GM18498 (cell line): ENCODE measurements around the gene STARD10.
"Not testable (repeated sequence)": the region's sequence is repeated elsewhere in the genome, so short reads cannot be mapped to it uniquely, and the experiment has no call there.

Source experiments
- ATAC-seq: cut with Tn5 transposase; IDR thresholded peaks from one replicate; pipeline ENCODE4 v1.9.1; 2021; ENCODE audit warnings: mild to moderate bottlenecking, moderate library complexity; ENCODE audit not compliant: unreplicated experiment

STARD10 gene

DNA sequence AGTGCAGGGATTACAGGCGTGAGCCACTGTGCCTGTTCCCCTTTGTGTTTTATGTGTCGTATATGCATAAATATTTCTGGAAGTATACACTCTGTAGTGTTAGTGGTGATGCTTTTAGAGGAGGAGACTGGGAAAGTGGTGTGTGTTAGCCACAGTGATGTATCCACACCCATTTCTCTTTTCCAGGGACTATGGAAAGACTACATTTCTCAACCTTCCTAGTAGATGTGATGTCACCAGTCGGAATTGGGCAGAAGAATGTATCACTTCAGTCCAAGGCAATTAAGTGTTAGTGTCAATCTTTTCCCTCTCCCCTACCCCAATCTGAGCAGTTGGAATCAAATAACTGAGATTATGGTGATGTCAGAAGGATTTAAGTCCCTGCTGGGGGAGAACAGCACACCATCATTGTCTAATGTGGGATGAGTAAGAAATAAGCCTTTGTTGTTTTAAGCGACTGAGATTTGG, 14.5 kb upstream of the STARD10 start:
- no peak for ATAC-seq

DNA sequence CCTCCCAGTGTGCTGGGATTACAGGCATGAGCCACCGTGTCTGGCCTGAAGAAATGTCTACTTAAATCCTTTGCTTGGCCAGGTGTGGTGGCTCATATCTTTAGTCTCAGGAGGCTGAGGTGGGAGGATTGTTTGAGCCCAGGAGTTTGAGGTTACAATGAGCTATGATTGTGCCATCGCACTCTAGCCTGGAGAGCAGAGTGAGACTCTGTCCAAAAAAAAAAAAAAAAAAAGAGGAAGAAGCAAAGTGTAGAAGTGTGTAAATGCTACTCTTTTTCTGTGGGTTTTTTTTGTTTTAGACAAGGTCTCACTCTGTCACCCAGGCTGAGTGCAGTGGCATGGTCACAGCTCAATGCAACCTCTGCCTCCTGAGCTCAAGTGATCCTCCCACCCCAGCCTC, 13.9 kb upstream of the STARD10 start:
- no peak for ATAC-seq

DNA sequence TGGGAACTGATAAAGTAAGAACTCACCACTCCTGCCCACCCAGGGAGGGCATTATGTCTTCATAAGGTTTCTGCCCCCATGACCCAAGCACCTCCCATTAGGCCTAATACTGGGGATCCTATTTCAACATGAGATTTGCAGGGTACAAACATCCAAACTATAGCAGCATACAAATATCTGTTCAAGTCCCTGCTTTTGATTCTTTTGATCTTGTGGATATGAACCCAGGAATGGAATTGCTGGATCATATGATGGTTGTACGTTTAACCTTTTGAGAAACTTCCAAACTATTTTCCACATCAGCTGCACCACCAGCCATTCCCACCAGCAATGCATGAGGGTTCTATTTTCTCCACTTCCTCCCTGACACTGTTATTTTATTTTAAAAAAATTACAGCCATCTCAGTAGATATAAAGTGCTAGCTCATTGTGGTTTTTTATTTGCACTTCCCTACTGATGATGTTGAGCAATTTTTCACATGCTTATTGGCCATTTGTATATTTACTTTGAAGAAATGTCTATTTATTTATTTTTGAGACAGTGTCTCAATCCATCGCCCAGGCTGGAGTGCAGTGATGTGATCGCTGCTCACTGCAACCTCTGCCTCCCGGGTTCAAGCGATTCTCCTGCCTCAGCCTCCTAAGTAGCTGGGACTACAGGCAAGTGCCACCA, 13.3 kb upstream of the STARD10 start:
- ATAC-seq = no peak

GRCh38 chr11:72806378-72806777, 12.5 kb upstream of the STARD10 start:
- ATAC-seq = not testable (repeated sequence)

- no peak for ATAC-seq
These were observed 11.4 kb upstream of the STARD10 start for GRCh38 chr11:72805216-72805615.

- no peak for ATAC-seq
These were observed 9.0 kb upstream of the STARD10 start for GRCh38 chr11:72802822-72803221.

- ATAC-seq = no peak
These were observed 5.6 kb upstream of the STARD10 start for GRCh38 chr11:72799441-72799840.

GRCh38 chr11:72798361-72798760, 4.5 kb upstream of the STARD10 start:
- ATAC-seq = no peak

DNA sequence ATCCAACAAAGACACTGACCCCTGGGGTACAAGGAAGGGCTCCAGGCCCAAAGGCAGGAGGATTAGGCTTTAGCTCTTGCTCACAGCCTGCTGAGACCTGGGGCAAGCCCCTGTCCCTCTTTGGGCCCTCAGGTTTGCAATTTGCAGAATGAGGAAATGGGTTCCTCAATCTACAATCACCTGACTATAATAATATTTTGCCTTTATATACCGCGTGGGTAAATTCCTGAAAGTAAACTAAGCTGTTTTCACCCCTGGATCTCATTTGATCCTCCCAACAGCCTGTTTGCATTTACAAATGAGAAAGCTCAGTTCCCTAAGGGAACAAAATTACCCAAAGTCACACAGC, 797 bp downstream of the STARD10 start:
- ATAC-seq = no peak

DNA sequence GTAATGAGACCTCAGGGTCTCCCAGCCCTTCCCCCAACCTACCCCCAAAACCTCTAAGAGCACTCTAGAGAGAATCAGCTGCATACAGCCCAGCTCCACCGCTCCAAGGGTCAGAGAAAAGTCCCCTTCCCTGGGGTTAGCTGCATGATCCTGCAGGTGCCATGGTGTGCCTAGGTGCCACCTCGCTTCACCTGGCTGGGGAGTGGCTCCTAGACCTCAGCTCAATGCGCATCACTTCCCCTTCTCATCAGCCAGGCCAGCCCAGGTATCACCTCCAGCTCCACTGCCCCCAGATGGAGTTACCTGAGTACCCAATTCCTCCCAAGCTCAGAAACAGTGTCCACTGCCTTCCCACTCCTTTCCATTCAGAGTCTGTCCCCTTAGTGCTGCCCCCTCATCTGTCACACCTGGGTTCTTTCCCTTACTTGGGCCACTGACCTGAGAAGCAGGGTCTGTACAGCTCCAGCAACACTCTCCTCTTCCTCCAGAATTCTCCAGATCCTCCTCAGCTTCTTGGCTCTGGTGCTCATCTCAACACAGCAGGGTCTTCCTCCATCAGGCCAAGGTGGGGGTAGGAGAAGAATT, 1.3 kb downstream of the STARD10 start:
- ATAC-seq = no peak

DNA sequence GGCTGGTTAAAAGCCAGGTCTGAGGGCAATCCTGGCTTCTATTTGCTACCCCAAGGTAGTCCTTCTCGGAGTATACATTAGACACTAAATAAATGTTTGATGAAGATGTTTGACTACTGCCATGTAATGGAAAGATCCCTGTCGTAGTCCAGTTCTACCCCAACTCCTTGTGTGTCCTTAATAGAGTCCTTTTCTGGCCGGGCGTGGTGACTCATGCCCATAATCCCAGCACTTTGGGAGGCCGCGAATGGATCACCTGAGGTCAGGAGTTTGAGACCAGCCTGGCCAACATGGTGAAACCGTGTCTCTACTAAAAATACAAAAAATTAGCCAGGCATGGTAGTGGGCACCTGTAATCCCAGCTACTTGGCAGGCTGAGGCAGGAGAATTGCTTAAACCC, 2.6 kb downstream of the STARD10 start:
- not testable (repeated sequence) for ATAC-seq

DNA sequence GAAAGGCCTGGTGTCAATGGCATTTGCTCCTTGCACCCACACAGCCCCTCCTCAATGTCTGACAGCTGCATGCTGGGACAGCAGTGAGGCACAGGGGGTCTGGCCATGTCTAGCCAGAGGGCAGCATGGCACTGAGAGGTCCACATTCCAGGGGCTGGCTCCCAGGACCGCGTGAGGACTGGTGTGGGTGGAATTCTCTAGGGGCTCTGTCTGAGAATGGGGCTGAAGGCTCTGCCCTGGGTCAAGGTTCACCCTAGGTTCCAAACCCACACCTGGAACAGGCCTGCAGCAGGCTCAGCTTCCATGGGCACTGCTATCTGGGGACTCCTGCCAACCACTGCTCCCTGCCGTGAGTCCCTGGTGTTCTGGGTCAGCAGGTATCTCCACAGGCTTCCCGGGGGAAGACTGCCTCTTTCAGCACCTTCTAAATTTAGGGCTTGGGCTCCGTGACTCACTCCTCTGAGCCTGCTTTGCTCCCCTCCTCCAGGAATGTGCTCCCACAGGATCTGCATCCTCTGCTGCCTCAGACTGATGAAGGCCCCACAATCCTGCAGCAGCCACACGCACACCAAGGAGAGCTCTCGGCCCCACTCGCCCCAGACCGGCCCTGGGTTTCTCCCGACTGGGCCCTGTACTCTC, 4.2 kb downstream of the STARD10 start:
- no peak for ATAC-seq

DNA sequence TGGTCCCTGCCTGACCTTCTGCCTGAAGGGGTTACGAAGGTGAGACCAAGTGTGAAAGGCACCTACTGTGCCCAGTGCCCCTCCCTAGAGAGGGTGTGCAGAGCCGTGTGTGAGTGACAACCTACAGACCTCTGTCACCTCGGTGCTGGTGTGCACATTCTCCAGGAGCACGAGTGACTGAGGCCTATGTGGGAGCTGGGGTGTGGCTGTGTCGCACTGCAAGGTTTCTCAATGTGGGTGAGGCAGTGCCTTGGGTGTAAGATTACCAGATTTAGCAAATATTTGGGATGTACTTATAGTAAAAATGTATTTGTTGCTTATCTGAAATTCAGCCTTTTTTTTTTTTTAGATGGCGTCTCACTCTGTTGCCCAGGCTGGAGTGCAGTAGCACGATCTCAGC, 5.6 kb downstream of the STARD10 start:
- ATAC-seq = no peak

DNA sequence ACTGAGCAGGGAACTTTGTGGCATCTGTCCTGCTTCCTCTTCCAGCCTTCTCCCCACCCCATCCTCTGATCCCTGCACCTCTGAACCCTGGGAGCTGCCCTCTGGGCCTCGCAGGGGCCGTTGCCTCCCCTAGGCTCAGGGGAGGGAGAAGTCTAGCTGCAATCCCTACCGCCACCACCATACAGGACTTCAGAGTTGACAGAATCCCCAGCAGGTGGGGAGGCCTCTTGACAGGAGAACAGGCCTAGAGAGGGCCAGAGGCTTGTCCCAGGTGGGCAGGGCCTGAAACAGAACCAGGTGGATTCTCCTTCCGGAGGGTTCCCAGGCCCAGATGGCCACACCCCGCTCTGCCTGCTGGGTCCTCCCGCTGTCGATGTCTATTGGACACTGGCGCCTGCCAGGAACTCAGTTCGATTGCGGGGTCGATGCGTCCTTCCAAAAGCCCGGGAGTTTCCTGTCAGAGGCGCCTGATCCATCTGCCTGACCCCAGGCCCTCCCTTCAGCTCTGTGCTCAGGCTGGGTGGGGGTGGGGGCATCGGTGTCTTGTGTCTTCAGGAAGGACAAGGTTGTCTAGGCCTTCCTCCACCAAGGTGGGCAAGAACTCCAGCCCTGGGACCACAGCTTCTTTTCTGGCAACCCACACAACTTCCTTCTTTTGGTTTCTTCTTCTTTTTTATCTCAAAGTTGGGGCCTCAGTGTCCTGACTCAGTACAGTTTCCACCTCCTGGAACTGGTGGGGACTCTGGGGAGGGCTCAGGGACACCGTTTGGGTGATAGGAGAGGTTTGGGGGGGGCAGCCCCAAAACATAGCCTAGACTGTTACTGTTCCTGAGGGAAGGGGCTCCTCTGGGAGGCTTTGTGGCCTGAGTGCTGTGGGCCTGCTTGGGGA, 6.4 kb downstream of the STARD10 start:
- ATAC-seq = no peak

DNA sequence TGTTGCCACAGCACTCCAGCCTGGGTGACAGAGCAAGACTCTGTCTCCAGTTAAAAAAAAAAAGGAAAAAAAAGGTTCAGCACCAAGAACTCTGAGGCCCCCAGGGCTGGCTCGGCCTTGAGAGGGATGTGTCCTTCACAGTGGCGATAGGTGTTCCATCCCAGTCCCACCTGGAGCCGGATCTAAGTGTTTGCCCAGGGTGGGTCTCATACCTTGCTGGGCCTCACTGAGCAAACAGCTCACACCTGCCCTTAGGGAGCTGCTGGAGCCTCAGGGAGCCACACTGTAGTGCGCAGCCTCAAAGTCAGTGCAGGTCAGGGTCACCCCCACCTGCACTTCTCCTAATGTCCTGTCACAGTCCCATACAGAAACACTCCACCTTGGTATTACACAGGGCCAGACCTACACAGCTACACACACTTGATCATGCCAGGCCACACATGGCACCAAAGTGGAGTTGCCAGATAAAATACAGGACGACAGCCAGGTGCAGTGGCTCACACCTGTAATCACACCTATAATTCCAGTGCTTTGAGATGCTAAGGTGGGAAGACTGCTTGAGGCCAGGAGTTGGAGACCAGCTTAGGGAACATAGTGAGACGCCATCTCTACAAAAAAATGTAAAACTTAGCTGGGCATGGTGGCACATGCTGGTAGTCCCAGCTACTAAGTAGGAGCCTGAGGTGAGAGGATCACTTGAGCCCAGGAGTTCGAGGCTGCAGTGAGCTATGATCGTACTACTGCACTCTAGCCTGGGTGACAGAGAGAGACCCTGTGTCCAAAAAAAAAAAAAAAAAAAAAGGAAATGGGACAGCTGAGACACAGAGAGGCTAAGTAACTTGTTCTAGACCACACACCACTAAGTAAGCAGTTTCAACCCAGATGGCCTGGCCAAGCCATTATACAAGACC, 7.3 kb downstream of the STARD10 start:
- no peak for ATAC-seq

DNA sequence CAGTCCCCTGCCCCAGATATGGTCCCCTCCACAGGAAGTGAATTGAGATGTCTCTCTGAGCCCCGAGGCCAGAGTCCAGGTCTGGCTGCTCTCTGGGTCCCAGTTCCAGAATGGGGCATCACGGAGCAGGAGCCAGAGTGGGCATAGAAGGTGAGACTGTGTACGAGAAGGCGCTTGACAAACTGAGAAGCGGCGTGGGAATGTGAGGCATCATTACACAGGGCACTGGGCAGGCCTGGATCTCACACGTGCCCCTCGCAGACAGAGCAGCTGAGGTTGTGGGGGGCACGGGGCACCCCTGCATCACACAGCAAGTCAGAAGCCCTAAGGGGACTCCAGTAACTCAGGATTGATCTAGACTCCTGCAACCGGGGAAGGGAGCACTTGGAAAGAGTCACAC, 9.2 kb downstream of the STARD10 start:
- ATAC-seq = no peak

- no peak for ATAC-seq
These were observed 10.5 kb downstream of the STARD10 start for GRCh38 chr11:72783144-72783905.

- ATAC-seq = no peak
These were observed 11.5 kb downstream of the STARD10 start for GRCh38 chr11:72782081-72782920.
